Esophagus muscularis mucosa (tissue), 4 donors: Measurements from ENCODE around the gene SKOR2.
"Not testable (repeated sequence)": the region's sequence is repeated elsewhere in the genome, so short reads cannot be mapped to it uniquely, and the experiment has no call there.

Experiments used
- EP300 ChIP-seq: sonication (generic); formaldehyde crosslinking; IDR thresholded peaks from one replicate; pipeline ENCODE4 v1.6.1; 2017; ENCODE audit warnings: antibody characterized with exemption
- POLR2A ChIP-seq: fragments of 450-650 bp; IDR thresholded peaks from one replicate; pipeline ENCODE4 v1.6.1; 2017; ENCODE audit warnings: antibody characterized with exemption, moderate library complexity, mild to moderate bottlenecking, low read depth
- POLR2AphosphoS5 ChIP-seq, 2 donors: sonication (generic); formaldehyde crosslinking; IDR thresholded peaks; one replicate each; pipeline ENCODE4 v1.6.1; 2017; ENCODE audit warnings: antibody characterized with exemption in 2 of 2
- TF ChIP-seq, protein P1 (sequence below), 3 experiments: fragments of 200-600 bp in 2 of 3; fragments of 450-650 bp in 1 of 3; sonication (generic) in 2 of 3; IDR thresholded peaks; one replicate each; pipeline ENCODE4 v1.5.1; 2017 to 2019; ENCODE audit warnings: antibody characterized with exemption in 3 of 3, mild to moderate bottlenecking in 2 of 3, moderate library complexity in 1 of 3

DNA sequence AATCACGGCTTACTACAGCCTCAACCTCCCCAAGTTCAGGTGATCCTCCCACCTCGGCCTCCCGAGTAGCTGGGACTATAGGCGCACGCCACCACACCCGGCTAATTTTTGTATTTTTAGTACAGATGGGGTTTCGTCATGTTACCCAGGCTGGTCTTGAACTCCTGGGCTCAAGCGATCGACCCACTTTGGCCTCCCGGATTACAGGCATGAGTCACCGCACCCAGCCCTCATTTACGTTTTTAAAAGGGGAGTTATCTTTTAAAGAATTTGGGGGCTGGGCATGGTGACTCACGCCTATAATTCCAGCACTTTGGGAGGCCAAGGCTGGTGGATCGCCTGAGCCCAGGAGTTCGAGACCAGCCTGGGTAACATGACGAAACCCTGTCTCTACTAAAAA lies 93.1 kb downstream of the SKOR2 start:
- TF ChIP-seq, protein P1, sequence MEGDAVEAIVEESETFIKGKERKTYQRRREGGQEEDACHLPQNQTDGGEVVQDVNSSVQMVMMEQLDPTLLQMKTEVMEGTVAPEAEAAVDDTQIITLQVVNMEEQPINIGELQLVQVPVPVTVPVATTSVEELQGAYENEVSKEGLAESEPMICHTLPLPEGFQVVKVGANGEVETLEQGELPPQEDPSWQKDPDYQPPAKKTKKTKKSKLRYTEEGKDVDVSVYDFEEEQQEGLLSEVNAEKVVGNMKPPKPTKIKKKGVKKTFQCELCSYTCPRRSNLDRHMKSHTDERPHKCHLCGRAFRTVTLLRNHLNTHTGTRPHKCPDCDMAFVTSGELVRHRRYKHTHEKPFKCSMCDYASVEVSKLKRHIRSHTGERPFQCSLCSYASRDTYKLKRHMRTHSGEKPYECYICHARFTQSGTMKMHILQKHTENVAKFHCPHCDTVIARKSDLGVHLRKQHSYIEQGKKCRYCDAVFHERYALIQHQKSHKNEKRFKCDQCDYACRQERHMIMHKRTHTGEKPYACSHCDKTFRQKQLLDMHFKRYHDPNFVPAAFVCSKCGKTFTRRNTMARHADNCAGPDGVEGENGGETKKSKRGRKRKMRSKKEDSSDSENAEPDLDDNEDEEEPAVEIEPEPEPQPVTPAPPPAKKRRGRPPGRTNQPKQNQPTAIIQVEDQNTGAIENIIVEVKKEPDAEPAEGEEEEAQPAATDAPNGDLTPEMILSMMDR (IDR thresholded peaks at IDR 0.05): not testable (repeated sequence)
- TF ChIP-seq POLR2A; POLR2AphosphoS5 (IDR thresholded peaks at IDR 0.05); EP300: not testable (repeated sequence)
